ENCODE measurements around the gene RNASEL. TPM values are rescaled to one million over a fixed set of nuclear protein-coding genes. Genes with fewer than 3 reads are reported as not detected.

RNASEL gene
- total and polyA plus RNA-seq, 9 donors: 6.7 to 15.0 (median 9.7) TPM

GRCh38 chr1:182603646-182604174 lies 14.7 kb upstream of the RNASEL start:
- Histone ChIP-seq H3K4me1 (ENCODE audit: insufficient read depth) (peaks cover 6% of the 10 kb centered on the region), H3K4me3 (peak overlapping the region; percentile 49), H3K27me3 (no peaks in the 10 kb centered on the region), H3K9me3 (no peaks in the 10 kb centered on the region), H3K36me3 (no peaks in the 10 kb centered on the region), H3K27ac (peak overlapping the region in 1 of 2 donors; percentile 32)
- intact Hi-C loops (cut with DNase I): loop anchor here in 1 of 4 donors (2.0 kb wide), 1 partner anchor 179 kb away; no protein-coding TSS in a partner anchor
- TF ChIP-seq EP300 (IDR thresholded peaks at IDR 0.05) (no peak), POLR2A (IDR thresholded peaks at IDR 0.05) (no peak), CTCF (IDR thresholded peaks at IDR 0.05) (no peak)
- 2 to 7% (median 6%) methylated on average over 12 of the region's 12 CpGs for WGBS, 3 donors
- DNase-seq: peak in 1 of 5 donors; percentile 36

GRCh38 chr1:182602935-182603645 lies 14.0 kb upstream of the RNASEL start:
- WGBS, 3 donors: 61 to 65% (median 62%) methylated on average over 10 of the region's 10 CpGs

GRCh38 chr1:182601913-182602312 lies 12.9 kb upstream of the RNASEL start:
- DNase-seq: no peak
- Histone ChIP-seq H3K36me3 (no peaks in the 10 kb centered on the region), H3K4me1 (ENCODE audit: insufficient read depth) (peaks cover 6% of the 10 kb centered on the region), H3K4me3 (no peak overlapping the region), H3K27ac (no peak overlapping the region), H3K27me3 (no peaks in the 10 kb centered on the region), H3K9me3 (no peaks in the 10 kb centered on the region)
- TF ChIP-seq CTCF (IDR thresholded peaks at IDR 0.05): no peak
- no peak for TF ChIP-seq EP300 (IDR thresholded peaks at IDR 0.05)
- 65 to 70% (median 67%) methylated on average over 4 of the region's 4 CpGs for WGBS, 3 donors
- intact Hi-C loops (cut with DNase I): loop anchor here (2.0 kb wide), 2 partner anchors 181 to 183 kb away; no protein-coding TSS in a partner anchor

More at GRCh38 chr1:182602935-182603645, 14.0 kb upstream of the RNASEL start:
- Histone ChIP-seq H3K9me3 (no peaks in the 10 kb centered on the region), H3K27me3 (no peaks in the 10 kb centered on the region), H3K27ac (no peak overlapping the region), H3K4me1 (ENCODE audit: insufficient read depth) (peaks cover 6% of the 10 kb centered on the region), H3K4me3 (no peak overlapping the region), H3K36me3 (no peaks in the 10 kb centered on the region)
- DNase-seq: no peak
- TF ChIP-seq POLR2A (IDR thresholded peaks at IDR 0.05) (no peak), EP300 (IDR thresholded peaks at IDR 0.05) (no peak), CTCF (IDR thresholded peaks at IDR 0.05) (no peak)
- intact Hi-C loops (cut with DNase I): loop anchor here in 1 of 4 donors (2.0 kb wide), 1 partner anchor 180 kb away; no protein-coding TSS in a partner anchor

GRCh38 chr1:182601416-182601786 lies 12.3 kb upstream of the RNASEL start:
- H3K4me3 ChIP-seq: no peak overlapping the region
- no peaks in the 10 kb centered on the region for H3K36me3 ChIP-seq
- 18 to 19% (median 19%) methylated on average over 6 of the region's 6 CpGs for WGBS, 3 donors
- intact Hi-C loops (cut with DNase I): loop anchor here in 3 of 4 donors (2.0 kb wide), 2 partner anchors 181 to 183 kb away; no protein-coding TSS in a partner anchor
- H3K4me1 ChIP-seq (ENCODE audit: insufficient read depth): peaks cover 6% of the 10 kb centered on the region
- no peaks in the 10 kb centered on the region for H3K27me3 ChIP-seq
- no peak for TF ChIP-seq POLR2A (IDR thresholded peaks at IDR 0.05)
- TF ChIP-seq EP300 (IDR thresholded peaks at IDR 0.05): no peak
- TF ChIP-seq CTCF (IDR thresholded peaks at IDR 0.05): peak; percentile 91 to 95 (median 95)
- H3K27ac ChIP-seq: peak overlapping the region in 1 of 2 donors; percentile 17
- no peaks in the 10 kb centered on the region for H3K9me3 ChIP-seq
- peak; percentile 62 to 79 (median 67) for DNase-seq
